NCI-H226 (cell line): ENCODE data around the gene PARD3.
A peak's percentile ranks its signal among the peaks of the same experiment; 100 is the strongest.
"Not testable (repeated sequence)": the region's sequence is repeated elsewhere in the genome, so short reads cannot be mapped to it uniquely, and the experiment has no call there.

Source experiments
- DNase-seq: peaks from one replicate; pipeline ENCODE4 v3.0.0-alpha.2; 2015

Gene PARD3

DNA sequence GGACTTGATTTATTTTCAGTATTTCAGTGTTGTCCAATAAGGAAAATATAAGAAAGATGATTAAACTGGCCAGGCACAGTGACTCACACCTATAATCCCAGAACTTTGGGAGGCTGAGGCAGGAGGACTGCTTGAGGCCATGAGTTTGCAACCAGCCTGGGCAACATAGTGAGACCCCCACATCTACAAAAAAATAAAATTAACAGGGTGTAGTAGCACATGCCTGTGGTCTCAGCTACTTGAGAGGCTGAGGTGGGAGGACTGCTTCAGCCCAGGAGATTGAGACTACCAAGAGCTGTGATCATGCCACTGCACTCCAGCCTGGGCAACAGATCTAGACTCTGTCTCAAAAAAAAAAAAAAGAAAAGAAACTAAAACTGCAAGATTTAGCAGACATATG lies 138.0 kb downstream of the PARD3 start:
- DNase-seq: no peak

DNA sequence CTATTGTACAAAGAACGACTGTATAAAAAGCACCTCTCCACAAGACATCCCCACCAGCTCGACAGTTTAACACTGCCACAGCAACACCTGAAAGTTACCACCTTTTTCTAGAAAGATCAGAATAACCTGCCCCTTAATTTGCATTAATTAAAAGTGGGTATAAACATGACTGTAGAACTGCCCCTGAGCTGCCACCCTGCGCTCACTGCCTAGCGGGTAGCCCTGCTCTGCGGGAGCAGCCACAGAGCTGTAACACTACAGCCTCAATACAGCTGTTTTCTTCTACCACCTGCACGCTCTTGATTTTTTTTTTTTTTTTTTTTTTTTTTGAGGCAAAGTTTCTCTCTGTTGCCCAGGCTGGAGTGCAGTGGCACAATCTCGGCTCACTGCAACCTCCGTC lies 140.9 kb downstream of the PARD3 start:
- DNase-seq: no peak

DNA sequence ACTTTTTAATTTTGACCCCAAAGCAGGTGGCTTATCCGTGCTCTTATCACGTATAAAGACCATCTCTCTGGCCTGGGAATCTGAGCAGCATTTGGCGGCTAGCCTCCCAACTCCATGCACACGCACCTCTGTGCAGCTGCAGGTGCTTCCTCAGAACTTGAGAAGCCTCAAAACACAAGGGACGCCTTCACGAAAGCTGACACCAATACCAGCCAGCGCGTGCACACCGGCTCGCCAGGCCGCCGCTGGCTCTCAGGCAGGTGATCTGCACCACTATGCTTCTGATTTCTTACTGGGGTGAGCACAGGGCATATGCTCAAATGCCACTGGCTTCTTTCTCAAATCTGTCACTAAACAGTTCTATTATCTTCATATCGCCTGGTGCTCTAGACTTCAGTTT lies 145.0 kb downstream of the PARD3 start:
- no peak for DNase-seq

DNA sequence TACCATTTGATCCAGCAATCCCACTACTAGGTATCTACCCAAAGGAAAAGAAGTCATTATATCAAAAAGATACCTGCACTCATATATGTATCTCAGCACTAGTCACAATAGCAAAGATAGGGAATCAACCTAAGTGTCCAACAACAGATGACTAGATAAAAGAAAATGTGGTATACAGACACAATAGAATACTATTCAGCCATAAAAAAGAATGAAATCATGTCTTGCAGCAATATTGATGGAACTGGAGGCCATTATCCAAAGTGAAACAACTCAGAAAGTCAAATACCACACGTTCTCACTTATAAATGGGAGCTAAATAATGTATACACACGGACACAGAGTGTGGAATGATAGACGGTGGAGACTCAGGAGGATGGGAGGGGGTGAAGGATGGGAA lies 146.0 kb downstream of the PARD3 start:
- no peak for DNase-seq

DNA sequence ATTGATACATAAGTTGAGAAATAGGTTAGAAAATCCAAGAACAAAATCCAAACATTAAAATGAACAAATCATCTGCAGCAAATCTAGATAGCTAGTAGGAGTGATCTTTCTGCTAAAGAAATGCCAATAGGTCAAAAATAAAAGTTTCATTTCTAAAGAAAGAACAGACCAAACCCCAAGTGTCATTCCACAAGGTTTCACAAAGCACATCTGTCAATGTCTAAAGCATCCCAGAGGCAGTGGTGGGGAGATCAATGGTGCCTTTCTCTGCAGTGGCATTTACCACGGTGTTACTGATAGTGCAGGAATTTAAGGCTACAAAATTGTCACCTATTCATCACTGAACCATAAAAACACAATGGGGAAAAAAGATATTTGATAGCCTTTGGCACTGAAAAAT lies 147.9 kb downstream of the PARD3 start:
- DNase-seq: no peak

DNA sequence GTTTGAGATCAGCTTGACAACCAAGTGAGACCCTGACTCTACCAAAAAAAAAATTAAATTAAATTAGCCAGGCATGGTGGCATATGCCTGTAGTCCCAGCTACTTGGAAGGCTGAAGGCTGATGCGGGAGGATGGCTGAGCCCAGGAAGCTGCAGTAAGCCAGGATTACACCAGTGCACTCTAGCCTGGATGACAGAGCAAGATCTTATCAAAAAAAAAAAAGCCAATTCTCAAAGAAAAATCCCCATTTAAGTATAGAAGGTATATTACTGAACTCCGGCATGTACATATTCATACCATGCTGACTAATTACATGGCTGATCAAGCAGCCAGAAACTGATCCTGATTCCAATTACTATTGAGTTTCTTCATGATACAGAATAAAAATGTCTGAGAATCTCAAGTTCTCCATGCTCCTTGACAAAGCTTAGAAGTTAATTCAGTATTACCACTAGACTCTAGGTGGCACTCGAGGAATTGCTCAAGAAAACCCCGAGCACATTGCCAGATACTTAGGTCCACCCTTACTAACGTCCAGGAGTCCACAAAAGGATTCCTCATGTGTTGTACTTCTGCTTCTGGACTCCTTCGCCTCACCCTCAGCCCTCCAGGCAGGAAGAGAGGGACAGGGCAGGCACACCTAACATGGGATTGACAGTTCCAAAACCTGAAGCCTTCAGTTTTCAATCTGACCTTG lies 148.9 kb downstream of the PARD3 start:
- peak; percentile 83 for DNase-seq

DNA sequence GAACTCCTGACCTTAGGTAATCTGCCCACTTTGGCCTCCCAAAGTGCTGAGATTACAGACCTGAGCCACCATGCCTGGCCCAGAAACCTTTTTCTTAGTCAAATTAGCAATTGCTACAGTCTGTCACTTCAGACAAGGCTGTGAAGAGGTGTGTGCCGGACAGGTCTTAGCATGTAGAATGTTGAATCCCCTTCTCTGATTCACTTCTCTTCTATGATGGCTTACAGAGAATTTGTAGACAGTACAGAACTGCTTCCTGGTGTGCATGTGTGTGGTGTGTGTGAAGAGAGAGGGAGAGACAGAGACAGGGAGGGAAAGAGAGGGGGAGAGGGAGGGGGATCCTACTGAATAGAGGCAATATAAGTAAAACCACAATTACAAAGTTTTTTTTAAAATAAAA lies 150.4 kb downstream of the PARD3 start:
- DNase-seq: no peak

DNA sequence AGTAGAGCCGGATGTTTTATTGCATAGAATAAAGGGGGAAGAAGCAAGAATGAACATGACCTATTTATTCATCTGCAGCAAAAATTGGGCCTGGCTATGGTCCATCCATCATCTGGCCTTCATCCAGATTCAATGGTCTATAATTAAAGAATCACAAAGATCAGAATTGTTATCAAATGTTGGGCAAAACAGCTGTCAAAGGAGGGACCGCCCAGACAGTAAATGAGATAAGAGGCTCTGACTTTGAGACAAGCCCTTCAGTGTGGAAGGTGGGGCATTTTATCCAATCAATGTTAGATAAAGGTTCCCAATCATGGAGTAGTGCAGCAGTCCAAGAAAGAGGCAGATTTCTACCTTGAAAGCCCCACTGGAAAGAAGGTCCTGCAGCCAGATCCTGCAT lies 153.5 kb downstream of the PARD3 start:
- DNase-seq: no peak

DNA sequence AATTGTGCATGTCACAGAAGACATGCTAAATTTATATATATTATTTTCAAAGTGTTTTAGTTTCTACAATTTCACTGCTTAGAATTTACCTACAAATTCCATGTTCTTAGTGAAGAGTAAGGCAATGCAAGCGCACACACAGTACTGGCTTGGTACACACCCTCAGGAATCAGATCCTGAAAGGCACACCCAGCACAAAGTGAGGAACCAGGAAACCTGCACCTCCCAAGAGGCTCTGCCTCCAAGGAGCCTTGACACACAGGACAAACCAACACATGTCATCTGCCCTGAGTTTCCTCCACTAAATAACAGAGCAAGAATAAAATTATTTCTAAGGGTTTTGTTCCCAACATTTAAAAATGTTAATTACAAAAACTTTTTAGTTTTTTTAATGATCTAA lies 156.2 kb downstream of the PARD3 start:
- no peak for DNase-seq

DNA sequence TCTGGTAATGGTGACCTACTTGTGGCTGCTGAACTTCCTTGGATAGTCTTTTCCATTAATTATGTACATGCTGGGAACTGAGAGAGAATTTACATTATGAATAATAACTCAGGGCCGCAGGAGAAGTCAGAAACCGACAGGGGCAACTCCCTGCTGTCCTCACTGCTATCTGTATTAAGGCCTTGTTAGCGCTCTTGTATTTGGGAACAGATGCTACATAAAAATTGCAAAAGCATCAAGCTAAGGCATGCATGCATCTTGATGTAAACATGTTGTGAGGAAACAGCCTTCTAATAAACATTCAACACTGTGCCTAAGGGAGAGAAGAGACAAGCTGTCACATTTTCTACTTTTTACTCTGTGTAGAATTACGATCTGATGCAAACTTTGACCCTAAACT lies 158.4 kb downstream of the PARD3 start:
- DNase-seq: no peak

DNA sequence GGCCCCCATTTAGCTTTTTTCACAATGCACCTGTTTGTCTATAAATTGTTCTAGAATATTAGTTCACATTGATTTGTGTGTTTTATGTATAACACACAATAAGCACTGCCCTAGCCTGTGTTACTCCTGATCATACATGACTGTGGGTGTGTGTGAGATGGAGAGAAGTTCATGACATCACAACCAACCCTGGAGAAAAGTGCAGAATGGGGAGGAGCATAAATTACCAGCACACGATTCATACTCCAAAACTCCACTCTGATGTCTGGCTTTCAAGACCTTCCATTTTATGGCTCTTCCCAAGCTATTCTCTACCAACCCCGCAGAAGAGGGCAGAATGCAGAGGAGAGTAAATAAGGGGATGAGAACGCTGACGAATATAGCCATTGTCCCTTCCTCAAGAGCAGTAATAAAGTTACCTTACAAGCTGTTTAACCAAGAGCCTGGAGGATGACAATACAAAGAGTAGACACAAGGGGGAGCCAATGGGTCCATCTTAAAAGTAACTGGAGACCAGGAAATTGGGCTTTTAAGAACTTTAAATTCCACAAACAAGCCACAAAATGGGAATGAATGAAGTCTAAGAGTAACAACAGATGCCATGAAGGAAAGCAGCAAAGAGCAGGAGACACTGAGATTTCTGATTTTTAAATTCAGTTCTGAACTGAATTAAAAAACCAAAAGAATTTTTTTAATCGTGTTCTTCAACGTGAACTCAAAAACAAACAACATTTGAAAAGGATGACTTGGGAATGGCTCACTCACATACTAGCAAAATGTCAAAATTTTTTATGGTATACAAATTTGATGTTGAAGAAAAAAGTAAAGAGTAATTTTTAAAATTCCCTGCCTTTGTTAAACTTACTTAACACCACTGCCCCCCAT lies 159.6 kb downstream of the PARD3 start:
- peak; percentile 63 for DNase-seq

DNA sequence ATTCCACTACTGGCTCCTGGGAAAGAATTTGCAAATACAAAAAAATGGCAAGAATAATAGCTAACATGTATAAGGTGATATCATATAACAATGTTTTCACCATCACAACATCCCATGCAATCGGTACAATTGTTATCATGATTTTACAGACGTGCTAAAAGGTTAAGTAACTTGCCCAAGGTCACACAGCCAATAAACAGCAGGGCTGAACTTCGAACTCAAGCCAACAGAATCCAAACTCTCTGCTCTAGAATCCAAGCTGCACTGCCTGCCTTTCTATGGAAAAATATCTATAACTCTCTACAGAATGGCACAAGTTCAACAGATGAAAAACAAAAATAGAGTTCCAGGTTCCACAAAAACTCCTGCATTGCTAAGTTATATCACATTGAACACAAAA lies 160.9 kb downstream of the PARD3 start:
- DNase-seq: no peak

DNA sequence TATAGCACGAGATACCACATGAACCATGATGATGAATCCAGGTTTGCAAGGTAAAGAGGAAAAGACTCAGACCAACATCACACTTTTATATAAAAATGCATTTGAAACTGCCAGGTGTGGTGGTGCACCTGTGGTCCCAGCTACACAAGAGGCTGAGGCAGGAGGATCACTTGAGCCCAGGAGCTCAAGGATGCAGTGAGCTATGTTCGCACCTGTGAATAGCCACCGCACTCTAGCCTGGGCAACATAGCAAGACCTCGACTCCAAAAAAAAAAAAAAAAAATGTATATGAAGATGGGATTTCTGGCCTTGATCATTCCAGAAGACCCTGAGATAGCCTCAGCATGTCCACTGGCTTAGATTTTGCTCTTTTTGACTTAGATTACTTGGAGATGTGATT lies 161.6 kb downstream of the PARD3 start:
- no peak for DNase-seq

DNA sequence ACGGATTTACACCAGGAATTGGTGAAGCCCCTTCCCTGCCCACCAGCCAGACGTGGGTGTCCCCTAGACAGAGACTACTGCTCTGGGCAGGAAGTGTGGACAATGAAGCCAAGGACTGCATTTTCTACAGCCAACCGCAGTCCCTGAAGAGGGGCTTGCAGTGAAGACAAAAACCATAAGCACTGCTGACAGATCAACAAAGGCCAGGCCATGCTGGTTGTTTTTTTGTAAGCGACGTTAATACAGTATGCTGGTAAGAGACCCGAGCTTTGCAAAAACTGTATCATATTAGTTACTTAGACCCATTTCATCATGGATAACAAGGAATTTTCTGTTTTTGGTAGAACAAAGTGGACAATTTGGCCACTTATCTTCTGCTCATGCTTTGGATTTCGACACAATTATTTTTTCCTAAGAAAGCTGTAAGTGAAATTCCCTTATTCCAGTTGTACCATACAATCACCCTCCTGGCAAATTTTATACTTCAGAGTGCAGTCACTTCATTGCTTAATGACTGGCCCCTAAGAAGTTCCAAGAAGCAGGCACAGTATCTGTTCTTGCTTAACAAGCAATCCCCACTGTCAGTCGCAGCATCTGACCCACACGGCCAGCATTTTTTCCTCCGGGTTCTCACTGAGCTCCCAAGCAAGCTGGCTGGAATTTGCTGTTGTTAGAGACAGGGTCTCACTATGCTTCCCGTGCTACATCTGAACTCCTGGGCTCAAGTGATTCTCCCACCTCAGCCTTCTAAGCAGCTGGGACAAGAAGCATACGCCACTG lies 163.5 kb downstream of the PARD3 start:
- no peak for DNase-seq

DNA sequence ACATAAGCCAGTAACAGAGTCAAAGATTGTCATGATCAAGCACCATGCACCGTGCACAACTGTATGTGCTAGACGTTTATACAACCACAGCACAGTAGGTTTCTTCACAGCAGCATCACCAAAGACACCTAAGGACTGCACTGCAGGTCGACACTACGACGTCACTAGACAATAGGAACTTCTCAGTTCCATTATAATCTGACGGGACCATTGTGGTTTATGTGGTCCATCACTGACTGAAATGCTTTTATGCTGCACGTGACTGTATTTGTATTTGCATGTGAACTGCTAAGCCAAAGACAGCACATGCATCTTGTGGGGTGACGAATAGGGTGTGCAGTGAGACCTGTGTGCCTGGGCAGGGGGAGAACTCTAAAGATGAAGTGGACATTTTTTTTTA lies 164.9 kb downstream of the PARD3 start:
- no peak for DNase-seq

DNA sequence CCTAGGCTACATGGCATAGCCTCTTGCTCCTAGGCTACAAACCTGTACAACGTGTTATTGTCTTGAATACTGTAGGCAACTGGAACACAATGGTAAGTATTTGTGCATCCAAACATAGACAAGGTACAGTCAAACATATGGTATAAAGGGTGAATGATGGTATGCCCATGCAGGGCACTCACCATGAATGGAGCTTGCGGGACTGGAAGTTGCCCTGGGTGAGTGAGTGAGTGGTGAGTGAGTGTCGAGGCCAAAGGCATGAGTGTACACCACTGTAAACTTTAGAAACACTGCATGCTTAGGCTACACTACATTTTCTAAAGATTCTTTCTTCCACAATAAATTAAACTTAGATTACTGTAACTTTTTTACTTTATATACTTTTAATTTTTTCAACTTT lies 165.7 kb downstream of the PARD3 start:
- DNase-seq: no peak

DNA sequence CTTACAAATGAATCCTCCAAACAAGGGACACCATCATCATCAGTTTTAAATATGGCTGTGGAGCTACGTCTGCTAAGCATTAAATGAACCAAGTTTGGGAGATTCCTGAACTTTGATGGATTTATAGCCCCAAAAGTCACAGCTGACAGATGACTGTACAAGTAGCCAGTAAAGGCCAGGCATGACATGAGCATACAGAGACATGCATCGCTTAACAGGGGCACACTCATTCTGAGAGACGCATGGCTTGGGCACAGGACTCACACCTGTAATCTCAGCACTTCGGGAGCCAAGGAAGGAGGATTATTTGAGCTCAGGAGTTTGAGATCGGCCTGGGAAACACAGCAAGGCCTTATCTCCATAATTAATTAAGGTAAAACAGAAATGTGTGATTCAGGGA lies 166.2 kb downstream of the PARD3 start:
- DNase-seq: no peak

DNA sequence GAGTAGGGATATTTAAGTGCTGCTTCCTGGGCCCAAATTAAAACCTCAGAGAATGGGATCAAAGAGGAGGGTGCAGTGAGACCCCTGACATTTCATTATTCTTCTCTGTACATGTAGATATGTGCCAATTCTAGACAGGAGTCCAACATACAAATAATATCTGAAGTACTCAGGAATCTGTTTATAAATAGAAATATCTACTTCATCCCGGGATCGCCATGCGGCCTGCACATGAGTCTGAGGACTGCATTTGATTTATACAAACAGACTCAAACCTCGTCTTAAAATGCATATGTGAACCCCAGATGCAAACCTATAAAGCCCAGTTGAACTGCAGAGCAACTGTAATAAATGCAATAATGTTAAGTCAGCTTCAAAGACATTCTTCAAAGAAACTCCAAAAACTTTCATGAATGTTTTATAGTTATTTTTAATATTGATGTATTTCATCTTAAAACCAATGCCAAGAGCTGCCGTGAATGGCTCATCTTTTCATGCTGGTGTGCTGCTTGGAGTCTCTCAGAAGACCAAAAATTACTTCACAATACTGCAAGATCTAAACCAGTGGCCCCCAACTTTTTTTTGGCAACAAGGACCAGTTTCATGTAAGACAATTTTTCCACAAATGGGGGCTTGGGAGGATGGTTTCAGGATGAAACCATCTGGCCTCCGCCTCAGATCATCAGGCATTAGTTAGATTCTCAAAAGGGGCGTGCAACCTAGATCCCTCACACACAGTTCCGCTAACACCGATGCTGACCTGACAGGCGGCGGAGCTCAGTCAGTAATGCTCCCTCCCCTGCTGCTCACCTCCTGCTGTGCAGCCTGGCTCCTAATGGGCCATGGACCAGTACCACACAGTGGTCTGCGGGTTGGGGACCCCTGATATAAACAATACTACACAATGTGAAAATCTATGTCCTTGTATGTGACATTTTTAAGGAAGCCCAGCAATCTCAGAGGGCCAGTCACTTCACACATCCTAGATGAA lies 166.9 kb downstream of the PARD3 start:
- DNase-seq: no peak

DNA sequence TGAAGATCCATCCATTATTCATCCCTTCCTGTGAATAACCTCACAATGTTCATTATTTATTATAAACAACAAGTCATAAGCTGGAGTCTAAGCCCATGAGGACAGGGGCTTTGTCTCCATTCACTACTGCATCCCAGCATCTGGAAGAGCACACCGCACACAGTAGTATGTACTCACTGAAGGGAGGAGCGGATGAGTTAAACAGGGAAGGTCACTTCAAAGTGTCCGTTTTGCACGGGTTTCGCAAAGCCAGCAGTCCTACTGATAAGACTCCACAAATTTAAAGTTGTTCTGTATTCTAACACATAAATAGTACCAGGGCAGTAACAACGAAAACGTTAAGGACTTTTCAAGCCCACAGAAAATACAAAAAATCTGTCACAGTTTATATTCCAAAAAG lies 167.9 kb downstream of the PARD3 start:
- DNase-seq: no peak

DNA sequence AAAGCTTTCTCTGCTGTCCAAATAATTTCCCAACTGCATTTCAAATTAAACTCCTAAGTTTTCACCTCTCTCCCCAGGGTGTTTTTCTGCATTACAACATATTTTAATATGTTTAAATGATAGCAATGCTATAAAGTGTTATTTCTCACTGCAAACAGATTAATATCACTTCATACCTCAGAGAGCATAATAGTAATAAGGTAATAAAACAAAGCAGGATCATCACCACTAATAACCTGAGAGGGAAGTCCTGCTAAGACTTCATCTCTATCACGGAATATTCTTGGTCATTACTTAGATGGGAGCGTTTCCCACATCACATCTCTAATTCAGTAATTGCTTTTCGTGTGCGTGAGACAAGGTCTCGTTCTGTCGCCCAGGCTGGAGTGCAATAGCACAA lies 168.8 kb downstream of the PARD3 start:
- DNase-seq: no peak

DNA sequence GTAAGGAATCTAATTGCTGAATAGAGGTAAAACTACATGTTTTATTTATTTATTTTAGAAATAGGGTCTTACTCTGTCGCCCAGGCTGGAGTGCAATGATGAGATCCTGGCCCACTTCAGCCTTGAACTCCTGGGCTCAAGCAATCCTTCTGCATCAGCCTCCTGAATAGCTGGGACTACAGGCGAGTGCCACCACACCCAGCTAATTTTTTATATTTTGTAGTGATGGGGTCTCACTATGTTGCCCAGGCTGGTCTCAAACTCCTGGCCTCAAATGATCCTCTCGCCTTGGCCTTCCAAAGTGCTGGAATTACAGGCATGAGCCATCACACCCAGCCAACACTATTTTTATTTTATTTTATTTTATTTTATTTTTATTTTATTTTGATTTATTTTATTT lies 170.3 kb downstream of the PARD3 start:
- not testable (repeated sequence) for DNase-seq

DNA sequence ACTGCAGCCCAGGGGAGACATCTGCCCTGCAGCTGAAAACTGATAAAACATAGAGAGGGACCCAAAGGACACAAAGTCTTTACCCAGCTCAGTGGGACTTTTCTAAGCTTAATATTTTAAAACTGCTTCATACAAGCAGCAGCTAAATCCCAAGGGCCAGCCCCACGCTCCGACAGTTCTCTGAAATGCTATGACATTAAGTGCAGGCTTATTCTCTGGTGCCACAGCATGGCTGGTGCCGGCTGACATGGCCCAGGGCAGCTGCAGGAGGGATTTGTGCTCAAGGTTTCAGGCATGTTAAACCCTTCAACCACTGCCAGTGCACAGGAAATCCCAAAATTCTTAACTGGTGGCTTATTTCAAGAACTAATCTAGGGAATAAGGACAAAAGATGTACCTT lies 170.9 kb downstream of the PARD3 start:
- no peak for DNase-seq

DNA sequence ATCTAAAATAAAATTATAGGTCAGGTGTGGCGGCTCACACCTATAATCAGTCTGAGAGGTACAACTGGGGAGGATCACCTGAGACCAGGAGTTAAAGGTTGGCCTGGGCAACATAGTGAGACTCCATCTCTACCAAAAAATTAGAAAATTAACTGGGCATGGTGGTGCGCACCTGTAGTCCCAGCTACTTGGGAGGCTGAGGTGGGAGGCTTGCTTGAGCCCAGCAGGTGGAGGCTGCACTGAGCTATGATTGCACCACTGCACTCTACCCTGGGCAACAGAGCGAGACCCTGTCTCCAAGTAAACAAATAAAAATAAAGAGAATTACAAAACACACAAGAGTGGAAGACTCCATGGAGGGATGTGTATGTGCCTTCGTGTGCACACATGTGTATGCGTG lies 171.5 kb downstream of the PARD3 start:
- DNase-seq: no peak
